GM18519 (cell line): ENCODE measurements around the gene TESPA1.
"Not testable (repeated sequence)": the region's sequence is repeated elsewhere in the genome, so short reads cannot be mapped to it uniquely, and the experiment has no call there.

ENCODE experiments used
- ATAC-seq: cut with Tn5 transposase; IDR thresholded peaks from one replicate; pipeline ENCODE4 v1.9.1; 2021; ENCODE audit warnings: mild to moderate bottlenecking, moderate library complexity; ENCODE audit not compliant: unreplicated experiment, low FRiP score

Gene TESPA1

GRCh38 chr12:54987611-54988231, 3.2 kb upstream of the TESPA1 start:
- no peak for ATAC-seq

DNA sequence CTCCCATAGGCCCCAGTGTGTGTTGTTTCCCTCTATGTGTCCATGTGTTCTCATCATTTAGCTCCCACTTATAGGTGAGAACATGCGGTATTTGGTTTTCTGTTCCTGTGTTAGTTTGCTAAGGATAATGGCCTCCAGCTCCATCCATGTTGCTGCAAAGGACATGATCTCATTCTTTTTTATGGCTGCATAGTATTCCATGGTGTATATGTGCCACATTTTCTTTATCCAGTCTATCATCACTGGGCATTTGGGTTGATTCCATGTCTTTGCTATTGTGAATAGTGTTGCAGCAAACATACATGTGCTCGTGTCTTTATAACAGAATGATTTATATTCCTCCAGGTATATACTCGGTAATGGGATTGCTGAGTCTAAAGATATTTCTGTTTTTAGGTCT, 2.2 kb upstream of the TESPA1 start:
- ATAC-seq, result not testable (repeated sequence)

- ATAC-seq, result no peak
These were observed 943 bp downstream of the TESPA1 start for GRCh38 chr12:54983536-54984101.

DNA sequence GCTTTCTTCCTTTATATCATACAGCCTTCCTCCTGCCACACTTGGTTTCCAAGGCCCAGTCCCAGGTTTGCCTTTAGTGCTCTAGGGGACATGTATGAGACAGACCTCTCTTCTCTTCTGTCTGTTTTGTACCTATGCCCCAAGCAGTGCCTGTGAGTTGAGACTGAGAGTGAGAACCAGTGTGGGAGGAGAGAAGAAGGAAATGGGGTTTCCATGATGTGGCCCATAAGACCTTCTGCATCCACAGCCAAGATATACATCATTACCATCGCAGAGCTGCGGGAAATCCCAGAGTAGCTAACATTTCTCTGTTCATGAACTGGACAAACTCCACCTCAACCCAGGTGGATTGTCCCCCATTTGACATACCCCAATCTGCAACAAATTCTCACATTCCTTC, 2.8 kb downstream of the TESPA1 start:
- peak; percentile 26 for ATAC-seq

DNA sequence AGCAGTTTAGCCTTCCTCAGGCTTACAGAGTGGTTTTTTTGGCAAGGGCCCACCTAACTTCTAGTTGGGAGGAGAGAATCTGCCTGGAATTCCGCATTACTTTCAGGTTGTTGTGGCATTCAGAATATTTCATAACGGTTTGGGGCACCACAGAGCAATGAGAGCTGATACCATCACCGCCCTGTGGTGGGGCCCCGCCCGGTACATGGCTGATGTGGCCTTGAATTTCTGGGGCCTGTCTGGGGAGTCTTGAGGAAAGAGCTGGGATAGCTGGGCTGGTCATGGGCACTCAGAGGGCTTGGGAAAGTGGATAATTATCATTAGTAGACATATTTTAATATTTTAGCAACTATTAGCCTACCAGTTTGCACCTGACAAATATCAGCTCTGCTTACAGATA, 4.2 kb downstream of the TESPA1 start:
- no peak for ATAC-seq

DNA sequence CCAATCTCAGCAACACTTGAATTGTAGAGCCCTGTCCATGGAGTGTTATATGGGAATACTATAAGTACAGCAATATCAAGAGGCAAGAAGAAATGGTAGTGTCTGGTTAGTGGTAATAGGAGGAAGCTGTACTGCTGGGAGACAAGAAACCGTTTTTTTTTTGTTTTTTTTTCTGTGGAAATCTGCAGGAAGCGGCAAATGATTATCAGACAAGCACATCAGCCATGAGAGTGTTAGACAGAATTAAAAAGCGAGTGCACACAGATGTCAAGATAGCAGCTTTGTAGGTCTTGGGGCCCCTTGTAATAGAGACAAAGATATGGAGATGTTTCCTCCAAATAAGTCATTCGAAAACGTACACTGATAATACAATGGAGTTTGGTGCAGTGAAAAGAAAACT, 6.7 kb downstream of the TESPA1 start:
- no peak for ATAC-seq

- ATAC-seq, result no peak
These were observed 7.4 kb downstream of the TESPA1 start for GRCh38 chr12:54977155-54977554.

DNA sequence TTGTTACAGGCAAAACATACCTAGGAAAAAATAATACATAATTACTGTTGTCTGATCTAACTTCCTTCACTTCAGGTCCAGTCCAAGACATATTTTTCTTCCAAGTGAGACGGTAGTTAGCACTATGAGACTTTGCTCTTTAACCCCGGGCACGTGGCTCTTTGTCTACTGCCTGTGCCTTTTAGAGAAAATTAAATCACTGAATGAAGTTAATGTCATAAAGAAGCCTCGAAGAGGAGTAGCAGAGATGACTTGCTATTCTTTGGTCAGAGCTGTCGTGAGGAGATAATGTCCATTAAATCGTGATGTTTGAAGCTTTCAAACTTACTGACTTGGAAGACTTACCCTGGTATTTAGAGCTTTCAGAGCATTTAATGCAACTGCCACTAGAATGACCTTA, 8.7 kb downstream of the TESPA1 start:
- no peak for ATAC-seq

GRCh38 chr12:54975272-54975671, 9.3 kb downstream of the TESPA1 start:
- no peak for ATAC-seq

DNA sequence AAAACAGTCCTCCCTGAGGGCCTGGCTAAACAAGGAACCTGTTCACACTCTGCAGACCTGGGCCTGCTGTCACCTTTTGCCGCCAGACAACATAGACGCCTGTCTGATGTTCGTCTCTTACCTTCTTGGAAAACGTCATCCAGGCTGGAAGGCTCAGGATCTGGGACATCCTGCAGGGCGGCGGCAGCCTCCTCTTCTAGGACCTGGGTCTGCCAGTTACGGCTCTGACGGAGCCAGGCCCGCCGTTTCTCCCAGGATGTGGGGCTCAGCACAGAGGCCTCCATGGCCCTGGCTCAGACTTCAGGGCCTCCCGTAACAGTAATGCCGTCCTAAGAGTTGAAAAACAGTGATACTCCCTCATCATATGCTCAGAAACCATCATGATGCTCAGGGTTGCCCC, 10.3 kb downstream of the TESPA1 start:
- no peak for ATAC-seq

DNA sequence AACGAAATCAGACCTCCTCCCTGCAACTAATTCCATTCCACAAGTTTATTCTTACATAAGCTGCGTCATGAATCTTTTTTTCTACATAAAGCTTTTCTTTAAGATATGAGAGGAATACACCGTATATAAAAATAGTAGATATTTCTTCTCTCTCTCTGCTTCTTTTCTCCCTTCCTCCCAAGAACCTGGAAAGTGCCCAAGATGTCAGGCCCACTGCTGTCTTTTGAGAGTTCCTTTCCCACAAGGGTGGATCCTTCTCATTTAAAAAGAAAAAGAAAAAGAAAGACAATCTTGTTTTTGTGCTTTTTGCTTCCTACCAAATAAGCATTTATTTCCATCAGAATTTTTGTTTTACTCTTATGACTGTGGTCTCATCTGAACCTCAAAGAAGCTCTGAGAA, 11.0 kb downstream of the TESPA1 start:
- ATAC-seq, result no peak

DNA sequence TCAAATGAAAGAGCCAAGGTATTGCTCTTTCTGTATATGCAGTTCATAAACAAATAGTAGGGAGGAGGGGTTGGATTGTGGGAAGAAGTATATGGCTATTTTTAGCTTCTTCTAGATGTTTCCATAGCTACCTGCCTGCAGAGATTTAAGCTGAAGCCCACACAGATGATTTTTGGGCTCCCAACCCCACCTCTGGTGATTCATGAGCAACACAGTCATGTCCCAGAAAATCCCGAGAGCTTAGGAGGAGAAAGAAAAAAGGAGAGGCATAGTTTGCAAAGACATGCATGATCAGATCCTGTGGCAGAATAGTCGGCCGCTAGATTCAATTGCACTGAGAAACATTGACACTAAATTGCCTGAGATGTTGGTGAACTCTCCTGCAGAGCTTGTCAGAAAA, 13.8 kb downstream of the TESPA1 start:
- ATAC-seq, result no peak

DNA sequence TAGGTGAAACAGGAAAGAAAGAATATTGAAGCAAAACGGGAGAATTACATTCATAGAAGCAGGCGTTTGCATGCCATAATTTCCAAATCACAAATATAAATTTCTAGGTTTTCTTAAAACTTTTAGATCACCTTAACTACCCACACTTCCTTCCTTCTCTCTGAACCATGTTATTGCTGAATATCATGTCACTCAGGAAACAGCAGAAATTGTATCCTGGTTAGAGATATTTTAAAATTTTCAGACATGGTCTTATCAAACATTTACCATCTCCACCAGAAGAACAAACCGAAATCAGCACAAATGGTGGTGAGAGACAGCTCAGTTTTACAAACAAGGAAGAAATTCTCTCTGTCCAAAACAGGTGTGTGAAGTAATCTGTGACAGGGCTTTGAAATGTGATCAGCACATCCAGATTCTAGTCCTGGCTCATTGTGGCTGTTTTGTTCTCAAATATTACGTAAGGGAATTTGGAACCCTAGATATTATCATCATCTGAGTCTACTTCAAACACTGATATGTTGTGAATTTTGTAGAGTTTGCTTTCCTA, 16.3 kb downstream of the TESPA1 start:
- no peak for ATAC-seq

DNA sequence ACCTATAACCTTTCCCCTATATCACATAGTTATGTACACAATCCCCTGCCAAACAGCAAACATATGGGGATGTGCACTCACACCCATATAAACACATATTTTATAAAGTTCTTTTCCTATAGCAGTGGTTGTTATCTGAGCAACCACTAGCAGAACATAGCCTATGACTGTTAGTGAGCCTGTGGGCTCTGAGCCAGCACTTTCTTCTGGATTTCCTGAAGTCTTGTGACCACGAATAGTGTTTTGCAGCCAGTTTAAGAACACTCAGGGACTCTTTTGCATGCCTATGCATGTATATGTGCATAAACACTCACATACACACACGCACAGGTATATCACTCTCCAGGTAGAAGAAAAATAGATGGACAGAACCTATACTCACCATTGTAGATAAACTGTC, 17.1 kb downstream of the TESPA1 start:
- ATAC-seq, result no peak

GRCh38 chr12:54961190-54961589, 23.4 kb downstream of the TESPA1 start:
- no peak for ATAC-seq

- peak; percentile 81 for ATAC-seq
These were observed 25.1 kb downstream of the TESPA1 start for GRCh38 chr12:54959291-54960018.

- ATAC-seq, result no peak
These were observed 26.4 kb downstream of the TESPA1 start for GRCh38 chr12:54958048-54958658.

- no peak for ATAC-seq
These were observed 27.5 kb downstream of the TESPA1 start for GRCh38 chr12:54956818-54957641.

GRCh38 chr12:54956322-54956721, 28.2 kb downstream of the TESPA1 start:
- no peak for ATAC-seq

GRCh38 chr12:54954801-54955200, 29.8 kb downstream of the TESPA1 start:
- no peak for ATAC-seq
